Immature natural killer cell (primary cell): ENCODE results near the gene TXNRD2. TPM values are rescaled to one million over a fixed set of nuclear protein-coding genes. Genes with fewer than 3 reads are reported as not detected.
A peak's percentile ranks its signal among the peaks of the same experiment; 100 is the strongest.

Experiments used
- DNase-seq, 3 donors: peaks; one replicate each; pipeline ENCODE4 v3.0.0; 2022; ENCODE audit warnings: mixed read lengths in 1 of 3
- H3K27ac Mint-ChIP-seq, 6 donors: one replicate each; pipeline ENCODE4 v1.8.0; 2020; ENCODE audit warnings: mixed read lengths in 6 of 6, mild to moderate bottlenecking in 5 of 6, inconsistent platforms in 4 of 6, moderate library complexity in 3 of 6
- H3K27me3 Mint-ChIP-seq, 3 donors: one replicate each; pipeline ENCODE4 v1.8.0; 2020 to 2021; ENCODE audit warnings: low read depth in 3 of 3, mild to moderate bottlenecking in 3 of 3, mixed read lengths in 3 of 3, moderate library complexity in 3 of 3, inconsistent platforms in 1 of 3
- H3K36me3 Mint-ChIP-seq, 3 donors: one replicate each; pipeline ENCODE4 v1.8.0; 2020; ENCODE audit warnings: mixed read lengths in 3 of 3, inconsistent platforms in 2 of 3, mild to moderate bottlenecking in 2 of 3
- H3K4me1 Mint-ChIP-seq, 2 donors: one replicate each; pipeline ENCODE4 v1.8.0; 2020; ENCODE audit warnings: inconsistent platforms in 2 of 2, mild to moderate bottlenecking in 2 of 2, mixed read lengths in 2 of 2, moderate library complexity in 1 of 2
- H3K4me3 Mint-ChIP-seq, 5 donors: one replicate each; pipeline ENCODE4 v1.8.0; 2020; ENCODE audit warnings: mild to moderate bottlenecking in 5 of 5, mixed read lengths in 5 of 5, inconsistent platforms in 3 of 5, moderate library complexity in 3 of 5
- H3K9me3 Mint-ChIP-seq, 6 donors: one replicate each; pipeline ENCODE4 v1.8.0; 2020; ENCODE audit warnings: mild to moderate bottlenecking in 6 of 6, mixed read lengths in 6 of 6, inconsistent platforms in 4 of 6, moderate library complexity in 3 of 6
- polyA plus RNA-seq, 3 donors: library from polyadenylated mRNA; unstranded; fragments of 300-500 nt; fragmentation: Illumina TruSeq; gene quantifications; one replicate each; pipeline ENCODE4 v1.2.3, GENCODE V29; 2021

TXNRD2 gene
- polyA plus RNA-seq, 3 donors from 2014 or later: 11.0 to 17.1 (median 15.5) TPM

- Mint-ChIP-seq H3K4me1 (peaks cover 13 to 25% of the 10 kb centered on the region in 2 donors), H3K36me3 (no peaks in the 10 kb centered on the region), H3K4me3 (no peak overlapping the region), H3K27me3 (peaks cover 0 to 7% (median 0%) of the 10 kb centered on the region in 3 donors), H3K9me3 (no peaks in the 10 kb centered on the region), H3K27ac (no peak overlapping the region)
- DNase-seq: no peak
These were observed 18.2 kb upstream of the TXNRD2 start for GRCh38 chr22:19959587-19960490.

- no peak for DNase-seq
- Mint-ChIP-seq H3K4me1 (peaks cover 18 to 32% of the 10 kb centered on the region in 2 donors), H3K36me3 (no peaks in the 10 kb centered on the region), H3K27me3 (peaks cover 0 to 7% (median 0%) of the 10 kb centered on the region in 3 donors), H3K27ac (no peak overlapping the region), H3K4me3 (no peak overlapping the region), H3K9me3 (no peaks in the 10 kb centered on the region)
These were observed 17.5 kb upstream of the TXNRD2 start for GRCh38 chr22:19959043-19959586.

- no peak for DNase-seq
- Mint-ChIP-seq H3K4me1 (peaks cover 18 to 35% of the 10 kb centered on the region in 2 donors), H3K9me3 (no peaks in the 10 kb centered on the region), H3K36me3 (no peaks in the 10 kb centered on the region), H3K4me3 (no peak overlapping the region), H3K27me3 (peaks cover 0 to 7% (median 0%) of the 10 kb centered on the region in 3 donors), H3K27ac (no peak overlapping the region)
These were observed 16.7 kb upstream of the TXNRD2 start for GRCh38 chr22:19958083-19959042.

- H3K9me3 Mint-ChIP-seq: no peaks in the 10 kb centered on the region
- peaks cover 0 to 7% (median 0%) of the 10 kb centered on the region in 3 donors for H3K27me3 Mint-ChIP-seq
- DNase-seq: no peak
- H3K4me1 Mint-ChIP-seq: peaks cover 18 to 33% of the 10 kb centered on the region in 2 donors
- H3K27ac Mint-ChIP-seq: peak overlapping the region in 4 of 6 donors; percentile 10 to 57 (median 26)
- H3K36me3 Mint-ChIP-seq: no peaks in the 10 kb centered on the region
- peak overlapping the region in 1 of 5 donors; percentile 12 for H3K4me3 Mint-ChIP-seq
These were observed 15.8 kb upstream of the TXNRD2 start for GRCh38 chr22:19957445-19957844.

GRCh38 chr22:19955241-19956128 lies 13.9 kb upstream of the TXNRD2 start:
- peaks cover 18 to 35% of the 10 kb centered on the region in 2 donors for H3K4me1 Mint-ChIP-seq
- peak overlapping the region; percentile 72 to 86 (median 78) for H3K4me3 Mint-ChIP-seq
- H3K27ac Mint-ChIP-seq: peak overlapping the region; percentile 83 to 95 (median 92)
- no peaks in the 10 kb centered on the region for H3K9me3 Mint-ChIP-seq
- H3K36me3 Mint-ChIP-seq: peaks cover 0 to 4% (median 0%) of the 10 kb centered on the region in 3 donors
- H3K27me3 Mint-ChIP-seq: peaks cover 0 to 7% (median 6%) of the 10 kb centered on the region in 3 donors
- peak; percentile 59 to 65 (median 59) for DNase-seq

GRCh38 chr22:19951346-19951745 lies 9.7 kb upstream of the TXNRD2 start:
- peaks cover 29 to 36% of the 10 kb centered on the region in 2 donors for H3K4me1 Mint-ChIP-seq
- no peaks in the 10 kb centered on the region for H3K9me3 Mint-ChIP-seq
- peaks cover 0 to 8% (median 0%) of the 10 kb centered on the region in 3 donors for H3K36me3 Mint-ChIP-seq
- peak overlapping the region in 1 of 6 donors; percentile 73 for H3K27ac Mint-ChIP-seq
- peaks cover 0 to 7% (median 6%) of the 10 kb centered on the region in 3 donors for H3K27me3 Mint-ChIP-seq
- H3K4me3 Mint-ChIP-seq: no peak overlapping the region
- no peak for DNase-seq

- no peak overlapping the region for H3K4me3 Mint-ChIP-seq
- peaks cover 0 to 12% (median 0%) of the 10 kb centered on the region in 3 donors for H3K36me3 Mint-ChIP-seq
- no peaks in the 10 kb centered on the region for H3K9me3 Mint-ChIP-seq
- peaks cover 23 to 24% of the 10 kb centered on the region in 2 donors for H3K4me1 Mint-ChIP-seq
- H3K27ac Mint-ChIP-seq: peak overlapping the region in 2 of 6 donors; percentile 6 to 28
- H3K27me3 Mint-ChIP-seq: peaks cover 0 to 6% (median 0%) of the 10 kb centered on the region in 3 donors
- no peak for DNase-seq
These were observed 6.6 kb upstream of the TXNRD2 start for GRCh38 chr22:19948057-19948760.

- Mint-ChIP-seq H3K9me3 (no peaks in the 10 kb centered on the region), H3K36me3 (peaks cover 0 to 3% (median 3%) of the 10 kb centered on the region in 3 donors), H3K4me3 (peak overlapping the region; percentile 90 to 95 (median 94)), H3K27ac (peak overlapping the region; percentile 82 to 95 (median 90)), H3K27me3 (no peaks in the 10 kb centered on the region), H3K4me1 (peaks cover 45 to 50% of the 10 kb centered on the region in 2 donors)
- no peak for DNase-seq
These were observed 1.7 kb upstream of the TXNRD2 start for GRCh38 chr22:19943082-19944026.

- DNase-seq: no peak
- H3K4me1 Mint-ChIP-seq: peaks cover 40 to 45% of the 10 kb centered on the region in 2 donors
- H3K9me3 Mint-ChIP-seq: peaks cover 0 to 2% (median 0%) of the 10 kb centered on the region in 6 donors
These were observed 801 bp upstream of the TXNRD2 start for GRCh38 chr22:19942157-19943081.

GRCh38 chr22:19940536-19941364 lies 868 bp downstream of the TXNRD2 start:
- peaks cover 35 to 39% of the 10 kb centered on the region in 2 donors for H3K4me1 Mint-ChIP-seq
- H3K27ac Mint-ChIP-seq: peak overlapping the region; percentile 74 to 95 (median 84)
- DNase-seq: no peak
- H3K4me3 Mint-ChIP-seq: peak overlapping the region; percentile 90 to 95 (median 94)
- H3K9me3 Mint-ChIP-seq: peaks cover 6 to 14% (median 10%) of the 10 kb centered on the region in 6 donors
- peaks cover 15 to 26% (median 17%) of the 10 kb centered on the region in 3 donors for H3K36me3 Mint-ChIP-seq
- peaks cover 0 to 2% (median 0%) of the 10 kb centered on the region in 3 donors for H3K27me3 Mint-ChIP-seq

More at GRCh38 chr22:19942157-19943081, 801 bp upstream of the TXNRD2 start:
- Mint-ChIP-seq H3K36me3 (peaks cover 0 to 11% (median 4%) of the 10 kb centered on the region in 3 donors), H3K27ac (peak overlapping the region; percentile 82 to 95 (median 90)), H3K27me3 (no peaks in the 10 kb centered on the region), H3K4me3 (peak overlapping the region; percentile 90 to 95 (median 94))
